Duodenal mucosa (tissue), 2 donors: Measurements from ENCODE around the gene HTR1E.
"Not testable (repeated sequence)": the region's sequence is repeated elsewhere in the genome, so short reads cannot be mapped to it uniquely, and the experiment has no call there.

Source experiments
- H3K27ac ChIP-seq: one replicate; pipeline ENCODE4 v1.7.0; 2013; ENCODE audit warnings: low read depth, low read length
- H3K27me3 ChIP-seq, 2 donors: one replicate each; pipeline ENCODE4 v1.7.0; 2013; ENCODE audit warnings: low read length in 2 of 2, control low read depth in 1 of 2; ENCODE audit not compliant: insufficient read depth in 2 of 2, control insufficient read depth in 1 of 2
- H3K36me3 ChIP-seq, 2 donors: one replicate each; pipeline ENCODE4 v1.7.0; 2013; ENCODE audit warnings: low read length in 2 of 2, control low read depth in 1 of 2; ENCODE audit not compliant: insufficient read depth in 2 of 2, control insufficient read depth in 1 of 2
- H3K4me1 ChIP-seq, 2 donors: one replicate each; pipeline ENCODE4 v1.7.0; 2013; ENCODE audit warnings: low read length in 2 of 2, control low read depth in 1 of 2; ENCODE audit not compliant: insufficient read depth in 2 of 2, control insufficient read depth in 1 of 2
- H3K4me3 ChIP-seq, 2 donors: one replicate each; pipeline ENCODE4 v1.7.0; 2013; ENCODE audit warnings: low read length in 2 of 2, low read depth in 1 of 2
- H3K9ac ChIP-seq, 2 donors: one replicate each; pipeline ENCODE4 v1.7.0; 2013; ENCODE audit warnings: low read length in 2 of 2, low read depth in 1 of 2
- H3K9me3 ChIP-seq, 2 donors: one replicate each; pipeline ENCODE4 v1.7.0; 2013; ENCODE audit warnings: low read length in 2 of 2, control low read depth in 1 of 2; ENCODE audit not compliant: control insufficient read depth in 1 of 2

HTR1E gene

GRCh38 chr6:86969573-86969972 is 32.2 kb downstream of the HTR1E start:
- Histone ChIP-seq H3K36me3 (no peaks in the 10 kb centered on the region), H3K4me1 (no peaks in the 10 kb centered on the region), H3K4me3 (no peak overlapping the region), H3K27ac (no peak overlapping the region), H3K9me3 (no peaks in the 10 kb centered on the region), H3K27me3 (no peaks in the 10 kb centered on the region), H3K9ac (no peak overlapping the region)

- H3K9ac ChIP-seq, result no peak overlapping the region
- no peak overlapping the region for H3K4me3 ChIP-seq
- no peaks in the 10 kb centered on the region for H3K4me1 ChIP-seq
- no peaks in the 10 kb centered on the region for H3K27me3 ChIP-seq
- H3K27ac ChIP-seq, result no peak overlapping the region
- no peaks in the 10 kb centered on the region for H3K9me3 ChIP-seq
- H3K36me3 ChIP-seq, result no peaks in the 10 kb centered on the region
These were observed 35.8 kb downstream of the HTR1E start for GRCh38 chr6:86973088-86973487.

- H3K9ac ChIP-seq, result no peak overlapping the region
- H3K27ac ChIP-seq, result no peak overlapping the region
- no peak overlapping the region for H3K4me3 ChIP-seq
- H3K27me3 ChIP-seq, result no peaks in the 10 kb centered on the region
- no peaks in the 10 kb centered on the region for H3K36me3 ChIP-seq
- H3K4me1 ChIP-seq, result no peaks in the 10 kb centered on the region
- no peaks in the 10 kb centered on the region for H3K9me3 ChIP-seq
These were observed 40.9 kb downstream of the HTR1E start for GRCh38 chr6:86978251-86978650.

GRCh38 chr6:87001494-87001893 is 64.2 kb downstream of the HTR1E start:
- peaks cover 0 to 2% of the 10 kb centered on the region in 2 donors for H3K9me3 ChIP-seq
- H3K4me3 ChIP-seq, result no peak overlapping the region
- no peaks in the 10 kb centered on the region for H3K36me3 ChIP-seq
- no peak overlapping the region for H3K27ac ChIP-seq
- no peaks in the 10 kb centered on the region for H3K4me1 ChIP-seq
- no peaks in the 10 kb centered on the region for H3K27me3 ChIP-seq
- no peak overlapping the region for H3K9ac ChIP-seq

- not testable (repeated sequence) for H3K27ac ChIP-seq, H3K9ac ChIP-seq, H3K4me1 ChIP-seq, H3K9me3 ChIP-seq, H3K27me3 ChIP-seq, H3K4me3 ChIP-seq, H3K36me3 ChIP-seq
These were observed 65.1 kb downstream of the HTR1E start for GRCh38 chr6:87002391-87002790.

GRCh38 chr6:87006541-87006940 is 69.2 kb downstream of the HTR1E start:
- not testable (repeated sequence) for H3K9ac ChIP-seq, H3K4me1 ChIP-seq, H3K27me3 ChIP-seq, H3K27ac ChIP-seq, H3K36me3 ChIP-seq, H3K4me3 ChIP-seq, H3K9me3 ChIP-seq

- H3K27ac ChIP-seq, H3K4me3 ChIP-seq, H3K9me3 ChIP-seq, H3K4me1 ChIP-seq, H3K27me3 ChIP-seq, H3K9ac ChIP-seq, H3K36me3 ChIP-seq: not testable (repeated sequence)
These were observed 72.3 kb downstream of the HTR1E start for GRCh38 chr6:87009581-87009980.

GRCh38 chr6:87012035-87012434 is 74.7 kb downstream of the HTR1E start:
- H3K27me3 ChIP-seq, result no peaks in the 10 kb centered on the region
- H3K9ac ChIP-seq, result no peak overlapping the region
- H3K27ac ChIP-seq, result no peak overlapping the region
- H3K4me1 ChIP-seq, result no peaks in the 10 kb centered on the region
- H3K4me3 ChIP-seq, result no peak overlapping the region
- no peaks in the 10 kb centered on the region for H3K36me3 ChIP-seq
- no peaks in the 10 kb centered on the region for H3K9me3 ChIP-seq

GRCh38 chr6:87012743-87013142 is 75.4 kb downstream of the HTR1E start:
- H3K27me3 ChIP-seq, result no peaks in the 10 kb centered on the region

GRCh38 chr6:87016772-87017171 is 79.4 kb downstream of the HTR1E start:
- no peaks in the 10 kb centered on the region for H3K27me3 ChIP-seq
- no peak overlapping the region for H3K9ac ChIP-seq
- H3K4me1 ChIP-seq, result no peaks in the 10 kb centered on the region

More at GRCh38 chr6:87012743-87013142, 75.4 kb downstream of the HTR1E start:
- Histone ChIP-seq H3K9ac (no peak overlapping the region), H3K9me3 (no peaks in the 10 kb centered on the region), H3K4me1 (no peaks in the 10 kb centered on the region), H3K27ac (no peak overlapping the region), H3K4me3 (no peak overlapping the region), H3K36me3 (no peaks in the 10 kb centered on the region)

GRCh38 chr6:87027021-87027420 is 89.7 kb downstream of the HTR1E start:
- no peaks in the 10 kb centered on the region for H3K4me1 ChIP-seq
- no peak overlapping the region for H3K27ac ChIP-seq
- no peaks in the 10 kb centered on the region for H3K36me3 ChIP-seq
- H3K27me3 ChIP-seq, result no peaks in the 10 kb centered on the region
- H3K9ac ChIP-seq, result no peak overlapping the region
- no peak overlapping the region for H3K4me3 ChIP-seq
- no peaks in the 10 kb centered on the region for H3K9me3 ChIP-seq

More at GRCh38 chr6:87016772-87017171, 79.4 kb downstream of the HTR1E start:
- H3K9me3 ChIP-seq, result no peaks in the 10 kb centered on the region
- no peak overlapping the region for H3K4me3 ChIP-seq
- no peak overlapping the region for H3K27ac ChIP-seq
- H3K36me3 ChIP-seq, result no peaks in the 10 kb centered on the region
